GM23248 (cell line): Measurements from ENCODE around the gene GRIP1.

ENCODE experiments used
- EZH2 ChIP-seq: fragments of 200-600 bp; sonication (generic); IDR thresholded peaks from 2 replicates; pipeline ENCODE4 v1.6.1; 2018; ENCODE audit warnings: antibody characterized with exemption, mild to moderate bottlenecking; ENCODE audit not compliant: insufficient read depth, poor library complexity, severe bottlenecking
- EZH2phosphoT487 ChIP-seq: fragments of 200-600 bp; sonication (generic); IDR thresholded peaks from 2 replicates; pipeline ENCODE4 v1.6.1; 2018; ENCODE audit warnings: antibody characterized with exemption, moderate library complexity, mild to moderate bottlenecking, low read depth; ENCODE audit not compliant: insufficient read depth

- no peak for TF ChIP-seq EZH2phosphoT487
- no peak for TF ChIP-seq EZH2
Observed at GRCh38 chr12:66719862-66720261, 41.0 kb upstream of the GRIP1 start.
